ENCODE data around the gene RAPGEF6.
A peak's percentile ranks its signal among the peaks of the same experiment; 100 is the strongest.
"Not testable (repeated sequence)": the region's sequence is repeated elsewhere in the genome, so short reads cannot be mapped to it uniquely, and the experiment has no call there.

Gene RAPGEF6

DNA sequence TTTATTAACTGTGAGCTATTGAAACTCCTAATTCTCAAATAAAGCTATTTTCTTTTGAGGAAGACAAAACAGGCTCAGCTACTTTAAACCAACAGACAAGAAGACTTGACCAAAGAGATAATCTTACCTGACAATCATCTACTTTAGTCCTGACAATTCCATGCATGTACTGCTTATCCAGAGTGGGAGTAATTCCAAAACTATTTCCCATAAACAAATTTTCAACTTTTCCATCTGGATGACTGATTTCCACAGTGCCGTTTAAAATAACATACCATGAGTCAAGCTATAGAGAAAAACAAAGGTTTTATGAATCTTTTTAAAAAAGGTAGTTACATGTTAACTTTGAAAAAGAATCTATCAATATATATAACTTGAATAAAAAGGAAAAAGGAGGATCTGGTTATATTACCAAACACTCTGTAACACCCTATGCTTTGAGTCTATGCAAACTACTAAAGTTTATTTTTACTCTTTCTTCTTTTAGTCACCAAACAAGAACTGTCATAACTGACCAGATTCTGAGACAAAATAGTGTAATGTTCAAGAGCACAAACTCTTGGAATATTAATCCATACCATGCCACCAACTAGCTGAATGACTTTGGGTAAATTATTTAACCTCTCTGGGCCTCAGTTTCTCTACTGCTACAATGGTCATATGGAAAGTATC lies 129.7 kb downstream of the RAPGEF6 start:
- DNase-seq: no peak

DNA sequence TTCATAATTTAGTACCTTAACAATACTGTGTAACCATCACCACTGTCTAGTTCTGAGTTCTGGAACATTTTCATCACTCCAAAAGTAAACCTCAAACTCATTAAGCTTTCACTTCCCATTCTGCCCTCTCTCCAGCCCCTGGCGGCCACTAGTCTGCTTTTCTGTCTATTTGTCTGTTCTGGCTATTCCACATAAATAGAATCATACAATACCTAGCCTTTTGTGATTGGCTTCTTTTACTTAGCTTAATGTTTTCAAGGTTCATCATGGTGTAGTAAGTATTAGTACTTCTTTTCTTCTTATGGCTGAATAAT lies 138.7 kb downstream of the RAPGEF6 start:
- no peak for DNase-seq

DNA sequence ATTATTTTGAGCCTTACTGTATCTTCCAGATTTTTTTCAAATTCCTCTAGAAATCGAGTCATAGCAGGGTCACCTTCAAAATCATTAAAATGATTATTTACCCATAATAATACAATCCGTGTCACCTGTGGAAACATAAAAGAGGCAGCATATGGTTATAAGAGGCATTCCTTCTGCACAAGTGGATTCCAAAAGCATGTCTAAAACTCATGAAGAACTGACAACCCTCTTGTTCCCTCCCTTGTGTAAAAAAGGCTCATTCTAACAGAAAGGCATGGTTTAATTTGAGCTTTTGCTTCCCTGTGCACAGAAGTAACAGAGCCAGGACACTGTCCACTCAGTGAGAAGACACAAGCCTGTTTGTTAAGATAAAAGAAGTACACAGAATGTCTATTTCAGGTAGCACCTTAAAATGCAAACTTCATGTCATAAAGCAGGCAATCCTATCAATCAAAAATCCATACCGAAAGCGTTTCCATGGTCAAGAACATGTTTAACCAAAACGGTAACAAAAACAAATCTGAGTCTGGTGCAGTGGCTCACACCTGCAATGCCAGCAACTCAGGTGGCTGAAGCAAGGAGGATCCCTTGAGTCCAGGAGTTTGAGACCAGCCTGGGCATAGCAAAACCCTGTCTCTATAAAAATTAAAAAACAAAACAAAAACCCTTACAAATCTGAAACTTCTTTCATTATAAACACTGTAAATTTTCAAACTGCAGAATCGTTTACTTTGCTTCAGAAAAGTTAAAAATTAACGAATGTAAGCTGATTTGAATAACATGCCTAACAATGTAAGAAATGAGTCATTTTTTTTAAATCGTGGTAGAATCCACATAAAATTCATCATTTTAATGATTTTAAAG lies 139.3 kb downstream of the RAPGEF6 start:
- DNase-seq: no peak

DNA sequence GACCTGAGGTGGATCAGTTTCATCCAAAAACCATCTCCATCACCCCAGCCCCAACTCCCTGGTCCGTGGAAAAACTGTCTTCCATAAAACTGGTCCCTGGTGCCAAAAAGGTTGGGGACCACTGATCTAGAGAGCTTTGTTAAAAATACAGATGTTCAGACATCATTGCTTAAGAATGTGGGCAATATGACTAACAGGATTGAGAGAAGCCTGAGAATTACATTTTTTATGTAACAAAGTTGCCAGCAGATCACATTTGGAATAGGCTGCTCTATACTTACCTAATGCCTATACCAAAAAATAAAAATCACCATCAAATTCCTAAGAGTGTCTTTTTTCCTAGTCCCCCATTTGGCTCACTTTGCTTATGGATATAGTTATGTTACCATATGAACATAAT lies 143.3 kb downstream of the RAPGEF6 start:
- DNase-seq: no peak

DNA sequence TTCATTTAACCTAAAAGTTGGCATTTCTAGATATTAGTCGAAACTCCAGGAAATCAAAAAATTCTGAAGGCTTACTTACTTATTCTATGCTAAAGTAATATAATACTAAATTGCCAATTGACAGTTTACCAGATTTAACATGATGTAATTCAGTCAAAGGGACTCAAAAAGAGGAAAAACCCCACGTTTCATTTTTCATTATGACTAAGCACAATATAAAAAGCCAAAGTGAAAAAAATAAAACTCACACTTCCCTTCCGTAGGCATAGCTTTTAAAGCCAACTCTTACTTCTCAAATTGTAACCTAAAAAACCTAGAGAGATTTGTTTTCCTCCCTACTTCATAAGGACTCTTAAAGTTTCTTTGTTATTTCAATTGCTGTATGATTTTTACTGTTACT lies 146.6 kb downstream of the RAPGEF6 start:
- DNase-seq: no peak

DNA sequence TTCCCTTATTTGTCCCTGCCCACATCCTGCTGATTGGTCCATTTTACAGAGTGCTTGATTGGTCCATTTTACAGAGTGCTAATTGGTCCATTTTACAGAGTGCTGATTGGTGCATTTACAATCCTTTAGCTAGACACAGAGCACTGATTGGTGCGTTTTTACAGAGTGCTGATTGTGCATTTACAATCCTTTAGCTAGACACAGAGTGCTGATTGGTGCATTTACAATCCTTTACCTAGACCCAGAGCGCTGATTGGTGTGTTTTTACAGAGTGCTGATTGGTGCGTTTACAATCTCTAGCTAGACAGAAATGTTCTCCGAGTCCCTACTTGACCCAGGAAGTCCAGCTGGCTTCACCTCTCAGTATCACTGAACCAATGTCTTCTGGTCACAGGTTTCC lies 147.7 kb downstream of the RAPGEF6 start:
- DNase-seq: not testable (repeated sequence)

DNA sequence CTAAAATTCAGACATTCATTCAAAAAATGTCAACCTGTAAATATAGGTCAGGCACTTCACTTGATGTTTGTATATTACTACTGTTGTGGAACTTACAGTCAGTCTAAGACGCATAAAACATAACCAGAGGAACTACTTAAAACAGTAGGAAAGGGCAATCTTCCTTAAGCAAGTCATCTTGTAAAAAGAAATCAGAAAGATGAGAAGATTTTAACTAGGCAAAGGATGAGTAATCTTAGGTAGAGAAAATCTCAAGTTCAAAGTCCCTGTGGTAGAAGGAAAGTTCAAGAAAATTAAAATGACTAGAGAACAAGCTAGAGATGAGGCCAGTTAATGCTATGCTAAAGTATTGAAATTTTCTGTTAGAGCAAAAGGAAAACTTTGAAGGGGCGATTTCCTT lies 152.4 kb downstream of the RAPGEF6 start:
- DNase-seq: no peak

DNA sequence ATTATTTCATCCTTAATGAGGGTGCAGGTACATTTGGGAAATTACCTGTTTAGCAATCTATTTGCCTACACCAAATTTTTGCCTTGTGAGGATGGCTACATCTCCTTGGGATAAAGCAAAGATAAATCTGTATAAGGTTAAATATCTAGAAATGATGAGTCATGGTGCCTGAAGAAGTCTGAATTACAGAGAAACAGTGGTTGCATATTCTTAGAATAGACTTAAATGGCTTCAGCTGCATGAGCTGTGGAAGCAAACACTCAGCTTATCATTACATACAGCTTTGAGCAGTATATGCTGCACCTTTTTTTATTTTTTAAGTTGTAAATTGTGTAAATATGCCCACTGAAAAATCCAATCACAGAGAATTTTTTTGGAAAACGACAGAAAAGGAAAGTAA lies 153.5 kb downstream of the RAPGEF6 start:
- no peak for DNase-seq

DNA sequence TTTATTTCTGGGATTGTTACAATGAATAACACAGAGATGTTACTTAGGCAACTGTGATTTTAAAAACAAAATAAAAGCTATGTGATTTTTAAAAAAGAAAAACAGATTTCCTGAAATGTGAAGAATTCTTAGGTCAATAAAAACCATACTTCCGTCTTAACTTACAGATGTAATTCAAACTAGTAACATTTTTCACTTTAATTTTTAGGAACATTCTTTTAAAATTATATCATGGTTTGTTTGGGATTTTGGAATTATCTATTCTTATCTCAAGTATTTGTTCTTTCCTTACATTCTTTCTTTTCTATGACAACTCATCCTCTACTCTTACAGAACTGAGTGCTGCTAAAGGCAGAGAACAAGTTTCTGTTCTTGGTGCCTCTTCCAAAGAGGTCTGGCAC lies 159.5 kb downstream of the RAPGEF6 start:
- DNase-seq: no peak

DNA sequence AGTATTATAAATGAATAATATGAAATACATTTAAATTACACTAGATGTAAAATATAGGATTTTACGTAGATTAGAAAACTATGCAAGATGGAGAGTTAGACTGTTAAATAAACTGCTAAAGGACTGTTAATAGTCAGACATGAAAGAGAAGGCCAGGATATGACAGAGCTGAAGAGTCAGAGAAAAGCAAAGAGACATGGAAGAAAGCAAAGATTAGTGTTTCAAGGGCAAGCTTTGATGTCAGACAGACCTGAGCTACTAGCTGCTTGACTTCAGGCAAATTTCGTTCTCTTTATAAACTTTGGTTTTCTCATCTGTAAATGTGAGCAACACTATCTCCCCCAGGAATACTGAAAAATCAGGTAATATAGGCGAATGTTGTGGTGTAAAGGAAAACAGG lies 161.3 kb downstream of the RAPGEF6 start:
- DNase-seq: no peak

DNA sequence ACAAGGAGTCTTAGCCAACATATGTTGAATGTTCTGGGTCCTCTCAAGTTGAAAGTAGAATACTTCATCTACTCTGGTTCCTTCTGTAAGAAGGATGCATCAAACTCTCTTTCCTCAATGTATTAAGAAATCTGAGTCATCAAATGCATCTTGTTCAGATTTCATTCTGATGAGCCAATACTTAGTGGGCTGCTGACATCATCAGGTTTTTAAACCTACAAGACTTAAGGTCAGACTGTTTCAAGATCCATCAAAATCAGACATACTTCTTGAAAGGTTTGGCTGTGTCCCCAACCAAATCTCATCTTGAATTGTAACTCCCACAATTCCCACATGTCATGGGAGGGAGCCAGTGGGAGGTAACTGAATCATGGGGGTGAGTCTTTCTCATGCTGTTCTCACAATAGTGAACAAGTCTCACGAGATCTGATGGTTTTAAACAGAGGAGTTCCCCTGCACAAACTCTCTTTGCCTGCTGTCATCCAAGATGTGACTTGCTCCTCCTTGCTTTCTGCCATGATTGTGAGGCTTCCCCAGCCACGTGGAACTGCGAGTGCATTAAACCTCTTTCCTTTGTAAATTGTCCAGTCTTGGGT lies 168.8 kb downstream of the RAPGEF6 start:
- DNase-seq: no peak

DNA sequence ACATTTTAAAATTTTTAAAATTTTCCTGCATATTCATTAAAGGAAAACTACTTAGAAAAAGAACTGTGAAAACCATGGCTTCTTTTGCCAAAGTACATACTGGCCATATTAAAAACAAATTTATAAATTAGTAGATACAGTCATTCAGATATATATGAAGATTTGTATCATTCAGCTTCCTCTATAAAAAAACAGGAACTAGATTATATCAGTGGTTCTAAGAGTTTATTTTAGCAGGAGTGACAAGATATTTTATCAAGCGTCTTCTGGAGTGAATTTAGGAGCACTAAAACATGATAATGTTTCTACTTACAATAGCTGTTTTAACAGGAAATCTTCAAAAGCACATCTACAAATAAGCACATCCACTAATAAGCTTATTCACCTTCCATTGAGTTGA lies 171.4 kb downstream of the RAPGEF6 start:
- no peak for DNase-seq

DNA sequence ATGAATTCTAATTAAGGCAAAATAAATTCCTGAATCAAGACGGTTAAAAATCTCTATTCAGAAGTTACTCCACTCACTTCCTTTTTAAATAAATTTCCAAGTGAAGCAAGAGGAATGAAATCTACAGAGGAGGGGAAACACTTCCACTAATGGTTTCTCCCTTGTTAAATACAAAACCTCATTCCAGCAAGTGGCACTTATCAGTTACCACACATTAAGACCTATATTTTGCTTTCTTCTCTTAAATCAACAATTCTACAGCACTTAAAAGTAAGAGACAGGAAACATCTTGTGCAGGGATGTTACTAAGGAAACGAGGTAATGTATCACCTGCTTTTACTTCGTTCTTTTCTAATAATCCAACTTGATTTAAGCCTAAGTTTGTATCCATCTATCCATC lies 172.6 kb downstream of the RAPGEF6 start:
- DNase-seq: no peak

DNA sequence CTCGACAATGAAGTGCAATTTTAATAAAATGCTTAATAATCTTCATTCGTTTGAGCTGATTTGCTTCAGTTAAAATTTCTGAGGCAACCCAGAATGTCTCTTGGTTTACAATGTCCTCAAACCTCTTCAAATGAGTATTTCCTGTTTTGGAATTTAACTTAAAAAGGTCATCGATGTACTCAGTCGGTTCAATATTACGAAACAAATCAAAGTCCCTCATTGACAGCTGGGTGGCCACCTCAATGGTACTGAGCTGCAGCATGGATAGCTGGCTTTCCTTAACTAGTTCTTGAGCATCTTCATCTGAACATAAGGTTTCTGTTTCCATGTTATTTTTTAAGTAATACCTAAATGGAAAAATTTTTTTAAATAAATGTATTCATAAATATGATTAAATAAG lies 173.3 kb downstream of the RAPGEF6 start:
- DNase-seq: no peak

DNA sequence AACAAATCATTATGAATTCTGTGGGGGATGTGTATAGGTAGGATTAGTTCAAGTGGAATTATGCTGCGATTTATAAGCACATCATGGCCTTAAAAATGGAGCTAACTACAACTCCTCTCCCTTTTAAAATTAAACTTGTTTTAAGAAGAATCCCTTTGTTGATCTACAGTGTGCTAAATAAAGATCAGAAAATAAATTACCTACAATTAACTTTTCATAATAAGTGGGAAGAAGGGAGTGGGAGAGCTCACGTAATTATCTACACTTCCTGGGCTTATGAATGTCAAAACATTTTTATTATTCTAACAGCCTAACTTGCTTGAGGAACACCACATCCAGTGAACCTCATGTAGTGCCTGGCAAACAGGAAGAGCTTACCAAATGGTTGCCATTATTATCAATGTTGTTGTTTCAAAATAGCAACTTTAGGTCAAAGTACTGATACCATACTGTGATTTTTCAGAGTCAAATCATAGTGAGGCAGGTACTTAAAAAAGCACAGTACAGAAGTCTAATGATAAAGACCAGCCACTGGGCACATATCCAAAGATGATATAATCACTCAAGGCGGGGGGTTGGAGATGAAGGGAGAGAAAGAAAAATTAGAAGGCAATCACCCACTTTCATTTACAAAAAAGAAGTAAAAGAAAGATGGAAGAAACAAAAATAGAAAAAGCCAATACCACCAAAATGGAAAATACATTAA lies 174.0 kb downstream of the RAPGEF6 start:
- no peak for DNase-seq

DNA sequence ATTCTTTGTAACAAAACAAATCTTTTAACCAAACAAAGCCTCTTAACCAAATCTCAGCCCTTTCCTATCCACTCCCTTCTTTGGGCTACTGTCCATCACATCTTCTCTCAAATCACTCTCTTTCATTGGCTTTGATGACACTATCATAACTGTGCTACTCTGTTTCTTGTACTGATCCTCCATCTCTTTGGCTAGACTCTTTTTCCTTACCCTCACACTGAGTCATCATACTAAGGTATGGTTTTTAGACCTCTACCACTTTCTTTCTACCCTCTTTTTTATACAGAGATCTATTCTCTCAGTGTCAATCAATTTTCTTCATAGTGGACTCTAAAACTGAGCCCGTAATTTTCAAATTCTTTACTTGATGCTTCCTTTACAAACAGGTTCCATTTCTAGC lies 174.9 kb downstream of the RAPGEF6 start:
- DNase-seq: no peak

DNA sequence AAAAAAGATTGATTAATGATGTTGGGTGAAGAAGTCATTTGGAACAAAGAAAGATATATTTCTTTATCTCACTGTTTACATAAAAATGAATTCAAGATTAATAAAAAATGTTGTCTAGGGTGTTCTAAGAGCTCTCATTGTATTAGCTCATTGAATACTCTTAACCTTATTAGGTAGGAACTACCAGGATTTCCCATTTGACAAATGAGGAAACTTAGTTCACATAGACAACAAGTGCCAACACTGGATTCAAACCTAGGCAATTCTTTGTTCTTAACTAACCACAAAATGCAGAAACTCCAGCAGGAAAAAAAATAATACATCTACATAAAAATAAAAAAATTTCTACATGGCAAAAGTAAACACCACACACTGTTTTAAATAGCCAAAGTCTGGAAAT lies 175.8 kb downstream of the RAPGEF6 start:
- no peak for DNase-seq

DNA sequence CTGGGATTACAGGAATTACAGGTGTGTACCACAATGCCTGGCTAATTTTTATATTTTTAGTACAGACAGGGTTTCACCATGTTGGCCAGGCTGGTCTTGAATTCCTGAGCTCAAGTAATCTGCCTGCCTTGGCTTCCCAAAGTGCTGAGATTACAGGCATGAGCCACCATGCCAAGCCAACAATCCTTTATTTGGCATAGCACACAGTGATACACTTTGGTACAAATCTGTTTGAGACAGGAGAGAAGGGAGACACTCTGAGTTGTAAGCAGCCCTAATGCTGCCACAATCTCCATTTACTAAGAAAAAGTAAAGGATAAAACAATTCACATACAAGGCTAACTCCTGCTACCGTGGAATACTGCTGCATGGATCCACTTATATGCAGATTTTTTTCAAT lies 177.8 kb downstream of the RAPGEF6 start:
- no peak for DNase-seq

DNA sequence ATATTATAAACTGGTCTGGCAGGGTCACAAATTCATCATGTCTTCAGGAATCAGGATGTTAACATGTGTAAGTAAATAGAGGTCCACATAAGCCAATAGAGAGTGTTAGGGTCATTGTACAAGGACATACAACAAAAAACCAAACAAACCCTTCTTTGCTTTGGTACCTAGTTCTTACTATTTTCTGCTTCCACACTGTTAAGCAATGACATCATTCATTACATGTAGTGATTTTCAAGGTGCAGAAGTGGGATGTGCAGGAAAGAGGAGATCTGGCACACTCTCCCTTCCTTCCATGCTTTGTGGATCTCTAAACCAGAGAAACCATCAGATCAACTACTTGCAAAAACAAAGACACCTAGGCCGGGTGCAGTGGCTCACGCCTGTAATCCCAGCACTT lies 184.1 kb downstream of the RAPGEF6 start:
- DNase-seq: no peak

DNA sequence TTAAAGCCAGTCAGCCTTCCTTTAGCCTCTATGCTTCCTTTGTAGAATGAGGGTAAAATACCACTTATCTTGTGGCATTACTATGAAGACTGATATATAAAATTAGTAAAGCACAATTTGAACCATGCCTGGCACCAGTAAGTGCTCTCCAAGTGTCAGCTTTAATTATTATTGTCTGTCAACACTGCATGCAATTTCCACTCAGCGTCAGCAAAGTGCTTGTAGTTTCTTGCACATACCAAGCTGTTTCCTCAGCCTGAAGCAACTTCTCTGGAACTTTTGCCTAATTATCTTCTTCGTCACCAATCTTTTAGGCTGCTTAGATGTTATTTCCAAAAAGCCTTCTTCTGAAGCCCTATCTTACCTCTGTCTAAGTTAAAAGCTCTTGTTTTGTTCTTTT lies 193.8 kb downstream of the RAPGEF6 start:
- DNase-seq: no peak

DNA sequence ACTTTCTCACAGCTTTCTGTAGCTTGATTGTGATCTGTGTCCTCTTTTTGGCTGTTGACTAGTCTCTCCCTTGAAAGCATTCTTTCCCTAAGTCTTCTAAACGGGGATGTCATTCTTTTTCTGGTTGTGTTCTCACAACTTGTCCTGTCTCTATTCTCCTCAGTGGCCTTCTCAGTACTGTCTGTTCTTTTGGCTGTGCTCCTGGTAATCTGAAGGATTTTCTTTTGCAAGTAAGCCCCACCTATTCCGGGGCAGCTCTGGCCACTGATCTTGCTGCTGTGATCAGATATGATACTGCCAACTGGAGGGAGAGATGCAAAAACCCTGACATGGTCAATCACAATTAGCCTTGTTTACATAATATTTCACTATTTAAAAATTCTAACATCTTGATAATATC lies 198.9 kb downstream of the RAPGEF6 start:
- DNase-seq: peak in 1 of 56 donors; percentile 11

DNA sequence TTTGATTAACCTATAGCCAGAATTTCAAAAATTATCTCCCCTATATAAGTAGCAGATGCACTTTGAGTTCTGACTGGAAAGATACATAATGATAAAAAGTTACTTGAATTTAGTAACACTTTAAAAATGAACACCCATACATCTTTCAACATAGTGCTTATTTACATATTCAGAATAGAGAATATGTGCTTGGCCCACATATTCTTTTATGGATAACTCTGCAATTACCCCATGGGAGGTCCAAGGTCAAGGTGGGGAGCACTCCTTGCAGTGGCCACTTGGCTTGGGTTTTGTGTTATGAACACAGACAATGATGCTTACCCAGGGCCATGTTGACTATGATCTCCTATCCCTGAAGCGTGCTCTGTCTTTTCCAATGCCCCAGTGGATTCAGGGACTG lies 201.9 kb downstream of the RAPGEF6 start:
- no peak for DNase-seq
